ENCODE measurements around the gene HOXC5.

HOXC5 gene

GRCh38 chr12:54032627-54033100, at the start of gene HOXC5:
TSS of gene HOXC5 (plus strand) at chr12:54033050. CDS start at chr12:54033123, 73 bp downstream.
- peak; percentile 67 for DNase-seq

DNA sequence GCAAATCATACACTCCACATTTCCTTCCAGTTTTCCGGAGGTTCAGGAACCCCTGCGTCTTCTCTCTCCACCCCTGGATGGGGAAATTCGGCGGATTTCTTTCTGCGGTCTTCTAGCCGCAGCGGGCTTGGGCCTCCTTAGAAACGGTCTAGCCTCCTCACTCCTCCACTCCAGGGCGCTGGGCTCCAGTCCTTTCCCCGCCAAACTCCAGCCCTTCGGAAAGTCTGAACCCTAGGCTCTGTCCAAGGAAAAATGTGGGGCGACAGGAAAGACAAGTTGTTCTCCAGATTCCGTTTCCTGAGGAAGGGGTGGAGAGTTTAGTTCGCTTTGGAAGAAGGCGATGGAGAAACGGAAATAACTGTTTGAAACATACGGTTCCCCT, 49.3 kb upstream of the HOXC5 start:
- DNase-seq: no peak

GRCh38 chr12:53983950-53984572, 48.8 kb upstream of the HOXC5 start:
- DNase-seq: no peak

DNA sequence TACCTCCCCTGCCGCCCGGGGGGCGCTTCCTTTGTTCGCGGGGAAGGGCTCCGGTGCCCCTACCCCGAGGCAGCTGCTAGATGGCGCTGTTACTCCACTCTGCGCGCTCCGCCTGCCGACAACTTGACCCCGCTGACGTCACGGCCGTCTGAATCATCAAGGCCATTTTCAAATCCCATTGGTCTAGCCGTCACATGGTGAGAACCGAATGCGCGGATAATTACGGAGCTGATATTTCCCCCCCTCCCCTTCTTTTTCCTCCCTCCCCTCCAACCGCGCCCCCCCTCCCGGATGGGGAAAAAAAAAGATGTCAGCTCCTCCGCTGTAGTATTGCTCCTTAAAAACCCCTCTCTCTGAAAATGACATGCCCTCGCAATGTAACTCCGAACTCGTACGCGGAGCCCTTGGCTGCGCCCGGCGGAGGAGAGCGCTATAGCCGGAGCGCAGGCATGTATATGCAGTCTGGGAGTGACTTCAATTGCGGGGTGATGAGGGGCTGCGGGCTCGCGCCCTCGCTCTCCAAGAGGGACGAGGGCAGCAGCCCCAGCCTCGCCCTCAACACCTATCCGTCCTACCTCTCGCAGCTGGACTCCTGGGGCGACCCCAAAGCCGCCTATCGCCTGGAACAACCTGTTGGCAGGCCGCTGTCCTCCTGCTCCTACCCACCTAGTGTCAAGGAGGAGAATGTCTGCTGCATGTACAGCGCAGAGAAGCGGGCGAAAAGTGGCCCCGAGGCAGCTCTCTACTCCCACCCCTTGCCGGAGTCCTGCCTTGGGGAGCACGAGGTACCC, 47.8 kb upstream of the HOXC5 start, which contains the start of gene HOXC10:
HOXC10 (plus strand) TSS at position 246 of the 791 bp plus-strand sequence; CDS start at position 360, 114 bp downstream.
- peak; percentile 76 for DNase-seq

- no peak for DNase-seq
Observed at GRCh38 chr12:53985692-53985993, 47.2 kb upstream of the HOXC5 start.

- no peak for DNase-seq
Observed at GRCh38 chr12:53985994-53986685, 46.7 kb upstream of the HOXC5 start.

- DNase-seq: no peak
Observed at GRCh38 chr12:53986686-53987483, 46.0 kb upstream of the HOXC5 start.

DNA sequence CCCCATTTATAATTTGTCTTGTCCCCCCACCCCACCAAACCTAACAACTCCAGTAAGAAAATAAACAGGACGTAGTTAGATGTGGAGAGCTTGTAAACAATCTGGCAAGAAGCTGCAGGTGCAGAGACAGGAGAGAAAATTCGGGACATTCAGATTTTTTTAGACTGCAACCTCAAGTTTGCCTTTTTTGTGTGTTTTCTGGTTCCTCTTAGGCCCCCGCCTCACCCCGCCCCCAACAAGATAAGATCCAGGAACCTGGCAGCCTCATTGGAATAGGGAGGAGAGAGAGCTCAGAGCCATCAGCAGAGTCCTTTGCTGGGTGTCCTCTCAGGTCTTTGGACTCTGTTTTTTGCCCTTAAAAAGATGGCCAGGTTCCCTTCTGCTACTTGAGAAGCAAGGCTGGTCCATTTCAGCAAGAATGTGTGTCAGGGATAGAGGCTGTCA, 45.0 kb upstream of the HOXC5 start:
- no peak for DNase-seq

GRCh38 chr12:53988541-53989226, 44.2 kb upstream of the HOXC5 start:
- DNase-seq: no peak

GRCh38 chr12:53989227-53990113, 43.4 kb upstream of the HOXC5 start:
- DNase-seq: no peak

DNA sequence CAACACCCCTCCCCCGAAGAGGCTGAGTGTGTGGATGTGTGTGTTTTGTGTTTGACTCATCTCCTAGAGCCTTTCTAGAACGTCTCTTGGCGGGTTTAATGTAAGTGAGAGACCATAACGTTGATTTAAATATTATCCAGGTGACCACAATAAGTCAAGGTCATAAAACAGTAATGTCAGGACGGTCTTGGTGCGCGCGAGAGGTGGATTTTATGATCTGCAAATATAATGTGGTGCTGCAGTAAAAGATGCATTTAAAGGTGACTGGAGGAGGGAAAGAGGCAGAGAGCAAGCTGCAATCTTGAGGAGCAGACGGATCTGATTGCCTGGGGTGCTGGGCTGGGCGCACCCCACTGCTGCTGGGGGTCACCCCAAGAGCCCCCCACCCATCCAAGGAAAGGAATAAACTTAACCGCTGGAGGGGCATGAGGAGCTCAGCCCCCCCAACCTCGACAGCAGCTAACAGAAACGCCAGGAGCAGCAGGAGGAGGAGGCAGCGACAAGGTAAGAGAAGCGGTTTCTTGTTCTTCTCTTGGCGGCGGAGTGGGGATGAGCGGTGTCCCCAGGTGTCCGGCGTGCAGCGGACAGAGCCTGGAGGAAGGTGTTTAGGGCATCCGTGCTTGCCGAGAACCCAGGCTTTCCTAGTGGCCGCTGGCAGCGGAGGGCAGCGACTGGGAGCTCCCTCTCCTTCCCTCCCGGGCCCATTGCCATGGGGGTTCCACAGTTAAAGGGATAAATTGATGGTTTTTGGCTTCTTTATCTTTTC, 42.4 kb upstream of the HOXC5 start:
- no peak for DNase-seq

- DNase-seq: no peak
Observed at GRCh38 chr12:53991077-53991460, 41.8 kb upstream of the HOXC5 start.

DNA sequence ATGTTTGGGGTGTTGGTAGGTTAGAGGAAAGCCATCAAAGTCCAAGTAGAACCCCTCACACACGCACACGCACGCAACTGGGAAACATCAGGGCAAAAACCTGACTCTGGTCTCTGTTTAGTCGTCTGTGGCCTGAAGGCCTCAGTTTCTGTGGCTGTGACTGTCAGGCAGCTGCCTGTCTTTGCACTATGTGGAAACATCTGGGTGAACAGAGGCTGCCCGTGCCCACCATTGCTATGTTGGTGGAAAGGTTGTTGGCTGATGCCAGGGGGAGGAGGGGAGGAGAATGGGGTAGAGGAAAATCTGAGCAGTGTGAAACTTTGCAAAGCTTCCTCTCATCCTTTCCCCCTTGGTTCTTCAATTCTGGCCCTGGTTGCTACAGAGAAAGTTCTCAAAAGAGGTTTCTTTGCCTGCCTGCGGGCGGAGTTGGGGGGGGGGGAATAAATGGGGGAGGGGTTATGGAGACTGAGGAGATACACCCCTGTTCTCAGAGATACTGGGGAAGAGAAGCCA, 40.4 kb upstream of the HOXC5 start:
- DNase-seq: no peak

- DNase-seq: no peak
Observed at GRCh38 chr12:53993162-53994008, 39.5 kb upstream of the HOXC5 start.

DNA sequence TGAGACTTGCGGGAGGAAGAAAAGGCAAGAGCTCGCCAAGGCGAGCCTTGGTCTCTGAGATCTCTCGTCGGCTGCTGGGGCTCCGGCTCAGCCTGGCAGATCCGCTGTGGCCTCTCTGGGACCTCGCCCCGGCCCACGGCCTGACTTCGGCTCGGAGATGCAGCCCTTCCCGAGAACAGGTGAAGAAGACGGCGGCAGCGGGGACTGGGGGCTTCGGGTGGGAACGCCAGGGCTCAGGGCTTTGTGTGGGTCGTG, 38.9 kb upstream of the HOXC5 start:
- no peak for DNase-seq

- DNase-seq: no peak
Observed at GRCh38 chr12:53994264-53995001, 38.4 kb upstream of the HOXC5 start.

- DNase-seq: no peak
Observed at GRCh38 chr12:53995002-53995377, 37.9 kb upstream of the HOXC5 start.

DNA sequence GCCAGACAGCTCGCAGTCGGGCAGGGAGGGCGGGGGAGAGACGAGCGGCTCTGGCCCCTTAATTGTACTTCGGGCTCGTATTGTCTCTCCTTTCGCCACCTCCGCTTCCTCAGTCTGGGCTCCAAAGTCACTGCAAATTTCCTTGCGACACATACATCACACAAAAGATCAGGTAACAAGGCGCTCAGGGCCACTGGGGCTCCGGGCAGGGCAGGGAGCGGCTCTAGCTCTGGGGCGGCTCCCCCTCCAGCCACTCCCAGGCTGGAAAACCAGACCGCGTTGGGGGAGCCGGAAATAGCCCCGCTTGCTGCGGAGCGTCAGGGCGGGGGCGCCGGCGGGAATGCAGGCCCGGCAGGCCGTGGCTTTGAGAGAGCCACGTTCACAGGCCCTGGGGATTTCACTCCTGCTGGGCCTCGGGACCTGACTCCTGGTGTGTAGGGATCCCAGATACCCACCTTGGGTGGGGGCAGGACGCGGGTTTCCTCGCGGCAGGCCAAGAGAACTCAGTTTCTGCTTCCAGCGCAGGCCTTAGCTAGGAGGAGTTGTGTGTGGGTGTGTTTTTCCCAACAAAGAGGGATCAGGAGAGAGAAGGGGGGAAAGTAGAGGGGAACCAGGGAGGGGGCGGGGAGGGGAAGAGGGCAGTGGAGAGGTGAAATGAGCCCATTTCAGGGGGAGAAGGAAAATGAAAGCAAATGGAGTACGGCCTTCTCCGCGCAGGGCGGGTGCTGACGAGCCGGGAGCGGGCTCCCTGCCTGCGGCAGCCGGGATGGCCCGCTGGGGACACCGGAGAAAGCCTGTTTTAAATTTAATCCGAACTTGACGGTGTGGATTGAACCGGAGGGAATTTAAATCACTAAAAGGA, 37.2 kb upstream of the HOXC5 start:
- DNase-seq: no peak
